A549 (cell line): ENCODE data around the gene MICOS13. TPM values are rescaled to one million over a fixed set of nuclear protein-coding genes. Genes with fewer than 3 reads are reported as not detected.

Source experiments
- ATAC-seq, 2 experiments: fragments of 200-7000 bp in 1 of 2; fragments of >200 bp in 1 of 2; cut with Nextera tagmentation in 1 of 2; cut with Tn5 transposase in 1 of 2; 3 replicates each; pipeline versions ENCODE4 v1.8.0 to v1.9.1; 2018 to 2020; ENCODE audit warnings: mild to moderate bottlenecking in 1 of 2, moderate library complexity in 1 of 2
- CTCF ChIA-PET: fragments of 300-600 bp; sonication (Branson Sonifier 250); formaldehyde crosslinking; extraction: SDS; loops from one replicate; lab custom pipeline; 2021; ENCODE audit warnings: antibody characterized with exemption, inconsistent platforms; lab: Yijun Ruan, JAX
- POLR2A ChIA-PET: fragments of 350-600 bp; formaldehyde crosslinking; extraction: SDS; loops from one replicate; lab custom pipeline; 2021; ENCODE audit warnings: antibody characterized with exemption, inconsistent platforms; lab: Yijun Ruan, JAX
- DNase-seq, 2 experiments: peaks; one replicate each; pipeline versions ENCODE4 v3.0.0 to v3.0.0-alpha.2; 2011 to 2016; ENCODE audit warnings: low read depth in 1 of 2, low spot score in 1 of 2
- FAIRE-seq: peaks from 2 replicates; lab custom pipeline; 2011; peaks lifted over from hg19 to GRCh38; lab: Jason Lieb, UNC
- H3K27ac ChIP-seq, 2 experiments: fragments of >200 bp; sonication (Bioruptor Twin); formaldehyde crosslinking; 3 replicates each; pipeline ENCODE4 v1.5.1; 2016 to 2017
- H3K4me1 ChIP-seq: fragments of >200 bp; sonication (Bioruptor Twin); formaldehyde crosslinking; 3 replicates; pipeline ENCODE4 v1.6.1; 2016
- H3K4me2 ChIP-seq: fragments of >200 bp; sonication (Bioruptor Twin); formaldehyde crosslinking; 3 replicates; pipeline ENCODE4 v1.6.1; 2016
- H3K4me3 ChIP-seq: fragments of >200 bp; sonication (Bioruptor Twin); formaldehyde crosslinking; 3 replicates; pipeline ENCODE4 v1.5.1; 2016
- H3K9me3 ChIP-seq: fragments of >200 bp; sonication (Bioruptor Twin); formaldehyde crosslinking; 3 replicates; pipeline ENCODE4 v1.6.1; 2016
- CBX2 ChIP-seq: fragments of 200-600 bp; sonication (generic); IDR thresholded peaks from 2 replicates; pipeline ENCODE4 v1.6.1; 2016; ENCODE audit warnings: low read depth, mild to moderate bottlenecking, borderline replicate concordance
- CHD2 ChIP-seq: fragments of 150-350 bp; IDR thresholded peaks from 2 replicates; pipeline ENCODE4 v1.6.1; 2014; ENCODE audit warnings: low read length; ENCODE audit not compliant: partially characterized antibody
- EHMT2 ChIP-seq: fragments of 200-600 bp; sonication (generic); IDR thresholded peaks from 2 replicates; pipeline ENCODE4 v1.6.1; 2016; ENCODE audit warnings: antibody characterized with exemption, low read depth, mild to moderate bottlenecking, moderate library complexity
- FOXS1 ChIP-seq: fragments of 250-450 bp; sonication (Bioruptor Pico); IDR thresholded peaks from 2 replicates; pipeline ENCODE4 v1.5.0; 2020; ENCODE audit warnings: mild to moderate bottlenecking, moderate library complexity
- GATA3 ChIP-seq: IDR thresholded peaks from 2 replicates; pipeline ENCODE4 v1.6.1; 2012; ENCODE audit warnings: borderline replicate concordance
- HDAC2 ChIP-seq: fragments of 200-600 bp; sonication (generic); IDR thresholded peaks from 2 replicates; pipeline ENCODE4 v1.6.1; 2016
- HES2 ChIP-seq: fragments of >200 bp; sonication (Bioruptor Twin); formaldehyde crosslinking; IDR thresholded peaks from 2 replicates; pipeline ENCODE4 v1.6.1; 2016
- HOXB5 ChIP-seq: fragments of 250-450 bp; sonication (Bioruptor Pico); IDR thresholded peaks from 2 replicates; pipeline ENCODE4 v1.5.0; 2020; ENCODE audit warnings: mild to moderate bottlenecking, moderate library complexity
- JUN ChIP-seq, 2 experiments: fragments of >200 bp; sonication (Bioruptor Twin); formaldehyde crosslinking; IDR thresholded peaks; 2 replicates in 1 of 2; 3 replicates in 1 of 2; pipeline ENCODE4 v1.6.1; 2016 to 2017
- MYC ChIP-seq: IDR thresholded peaks from 2 replicates; pipeline ENCODE4 v1.6.1; 2012; ENCODE audit warnings: mild to moderate bottlenecking, inconsistent platforms, low read length, improper control_type of control experiment, borderline replicate concordance
- POLR2A ChIP-seq: IDR thresholded peaks from 2 replicates; pipeline ENCODE4 v1.6.1; 2012; ENCODE audit warnings: mild to moderate bottlenecking, low read length
- POLR2AphosphoS2 ChIP-seq: conservative IDR thresholded peaks from 2 replicates; pipeline ENCODE4 v1.6.1; 2012; ENCODE audit warnings: low read length, improper control_type of control experiment, inconsistent platforms
- RNF2 ChIP-seq: fragments of 200-600 bp; sonication (generic); IDR thresholded peaks from 2 replicates; pipeline ENCODE4 v1.6.1; 2016; ENCODE audit warnings: low read depth, mild to moderate bottlenecking, antibody characterized with exemption, moderate library complexity, borderline replicate concordance
- SMC3 ChIP-seq: fragments of >200 bp; sonication (Bioruptor Twin); formaldehyde crosslinking; IDR thresholded peaks from 3 replicates; pipeline ENCODE4 v1.6.1; 2018; ENCODE audit warnings: inconsistent platforms
- ZC3H11A ChIP-seq: fragments of 450-650 bp; IDR thresholded peaks from 2 replicates; pipeline ENCODE4 v1.6.1; 2014; ENCODE audit warnings: antibody characterized with exemption, mild to moderate bottlenecking
- ZFP36 ChIP-seq: fragments of 450-650 bp; IDR thresholded peaks from 2 replicates; pipeline ENCODE4 v1.6.1; 2014; ENCODE audit warnings: borderline replicate concordance; ENCODE audit not compliant: partially characterized antibody
- ZNF302 ChIP-seq: fragments of 250-450 bp; sonication (Bioruptor Pico); IDR thresholded peaks from 2 replicates; pipeline ENCODE4 v1.9.0; 2021; ENCODE audit warnings: inconsistent platforms, mild to moderate bottlenecking, moderate library complexity
- WGBS: methylation state at CpG from one replicate; pipeline ENCODE4 v1.1.6; 2017; ENCODE audit errors: missing lambda C conversion rate; 5-methylcytosine and 5-hydroxymethylcytosine counted together
- polyA plus RNA-seq, 4 experiments: library from polyadenylated mRNA; depleted of rRNA in 3 of 4; stranded (reverse); fragments of >200 nt; fragmentation: RNase III in 1 of 4; extraction: RNeasy Plus Mini Kit Qiagen cat#74134 plus additional on column Dnase treatment in 1 of 4; gene quantifications; 2 replicates in 3 of 4; 3 replicates in 1 of 4; pipeline ENCODE4 v1.2.3, GENCODE V29; 2011 to 2017
- TF ChIP-seq, protein P1 (sequence below): IDR thresholded peaks from 2 replicates; pipeline ENCODE4 v1.6.1; 2012
- TF ChIP-seq, protein P2 (sequence below): IDR thresholded peaks from 2 replicates; pipeline ENCODE4 v1.6.1; 2012
- TF ChIP-seq, protein P3 (sequence below): fragments of >200 bp; sonication (Bioruptor Twin); formaldehyde crosslinking; IDR thresholded peaks from 3 replicates; pipeline ENCODE4 v1.6.1; 2016

Gene MICOS13
- polyA plus RNA-seq, 2 of the 4 experiments (the other 2 are of a cell fraction), result 20.5 to 48.8 TPM

GRCh38 chr19:5692723-5693194 is 12.4 kb upstream of the MICOS13 start:
- 40% methylated on average over 1 of the region's 7 CpGs for WGBS
- H3K4me3 ChIP-seq, result peak overlapping the region; percentile 92; the same call in 1 of the 3 replicates
- peak overlapping the region; percentile 88; the same call in 2 of the 3 replicates for H3K4me2 ChIP-seq
- TF ChIP-seq JUN (IDR thresholded peaks at IDR 0.05) (peak in 1 of 2 experiments; percentile 17; a peak in 1 of 5 replicates), HES2 (no peak)
- POLR2A ChIA-PET, result no interaction called here
- CTCF ChIA-PET, result no interaction called here
- H3K27ac ChIP-seq, result no peak overlapping the region
- ATAC-seq (peak; percentile 1 to 2; a peak in 1 of 6 replicates), DNase-seq (peak in 1 of 2 experiments; percentile 41), FAIRE-seq (no peak)
- H3K9me3 ChIP-seq, result no peaks in the 10 kb centered on the region
- peaks cover 13% of the 10 kb centered on the region for H3K4me1 ChIP-seq

- ChIA-PET CTCF (interaction anchor here (1.2 kb wide), 2 partner anchors 16 to 644 kb away, joined by 3 to 4 read pairs; no protein-coding TSS in a partner anchor), POLR2A (interaction anchor here (0.6 to 3.0 kb wide), 4 partner anchors 28 to 212 kb away, joined by 3 to 45 read pairs (median 5); partner anchors contain the start of genes CATSPERD, LONP1 and VMAC)
- ATAC-seq, result 0 out of 6 replicates have a peak, but pooled peaks of 1 of the 2 experiments have one; percentile 3
- peak overlapping the region; percentile 88 for H3K4me2 ChIP-seq
- DNase-seq, result no peak
- TF ChIP-seq CHD2 (no peak), GATA3 (no peak)
- TF ChIP-seq, protein P1, sequence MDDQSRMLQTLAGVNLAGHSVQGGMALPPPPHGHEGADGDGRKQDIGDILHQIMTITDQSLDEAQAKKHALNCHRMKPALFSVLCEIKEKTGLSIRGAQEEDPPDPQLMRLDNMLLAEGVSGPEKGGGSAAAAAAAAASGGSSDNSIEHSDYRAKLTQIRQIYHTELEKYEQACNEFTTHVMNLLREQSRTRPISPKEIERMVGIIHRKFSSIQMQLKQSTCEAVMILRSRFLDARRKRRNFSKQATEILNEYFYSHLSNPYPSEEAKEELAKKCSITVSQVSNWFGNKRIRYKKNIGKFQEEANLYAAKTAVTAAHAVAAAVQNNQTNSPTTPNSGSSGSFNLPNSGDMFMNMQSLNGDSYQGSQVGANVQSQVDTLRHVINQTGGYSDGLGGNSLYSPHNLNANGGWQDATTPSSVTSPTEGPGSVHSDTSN, result peak; percentile 15; the same call in 1 of the 2 replicates
- peak overlapping the region; percentile 92 for H3K4me3 ChIP-seq
- no peaks in the 10 kb centered on the region for H3K9me3 ChIP-seq
- peaks cover 13% of the 10 kb centered on the region for H3K4me1 ChIP-seq
- H3K27ac ChIP-seq, result peak overlapping the region; percentile 93 to 97; a peak in 4 of 6 replicates
- no peak for FAIRE-seq
- 89% methylated on average over 11 of the region's 42 CpGs for WGBS
These were observed 11.8 kb upstream of the MICOS13 start for GRCh38 chr19:5691822-5692722.

- no peaks in the 10 kb centered on the region for H3K9me3 ChIP-seq
- ChIA-PET POLR2A (interaction anchor here (0.6 to 3.0 kb wide), 5 partner anchors 28 to 213 kb away, joined by 3 to 45 read pairs (median 6); partner anchors contain the start of genes CATSPERD, LONP1, SAFB and SAFB2), CTCF (interaction anchor here (0.7 to 1.6 kb wide), 6 partner anchors 10 to 643 kb away, joined by 3 to 4 read pairs (median 4); no protein-coding TSS in a partner anchor)
- FAIRE-seq (no peak), ATAC-seq (no peak), DNase-seq (peak in 1 of 2 experiments; percentile 48)
- H3K4me1 ChIP-seq, result peaks cover 13% of the 10 kb centered on the region
- WGBS, result 9% methylated on average over 19 of the region's 54 CpGs
- H3K4me3 ChIP-seq, result peak overlapping the region; percentile 92
- H3K4me2 ChIP-seq, result peak overlapping the region; percentile 88
- TF ChIP-seq JUN (IDR thresholded peaks at IDR 0.05) (peak; percentile 50 to 67; a peak in 4 of 5 replicates), ZC3H11A (no peak)
- peak overlapping the region; percentile 93 to 97 for H3K27ac ChIP-seq
These were observed 10.9 kb upstream of the MICOS13 start for GRCh38 chr19:5690955-5691821.

- peak within 1 kb of the TSS; percentile 88 for H3K4me2 ChIP-seq
- H3K9me3 ChIP-seq, result no peaks in the 10 kb centered on the region
- FAIRE-seq, result no peak
- peaks cover 13% of the 10 kb centered on the region for H3K4me1 ChIP-seq
- peak; percentile 84 to 96 for DNase-seq
- WGBS, result 2% methylated on average over 15 of the region's 73 CpGs
- ChIA-PET POLR2A (interaction anchor here (0.6 to 3.0 kb wide), 10 partner anchors 8 to 214 kb away, joined by 3 to 45 read pairs (median 5); partner anchors contain the start of genes CATSPERD, LONP1, NDUFA11 and SAFB), CTCF (interaction anchor here (0.6 to 2.3 kb wide), 21 partner anchors 9 to 642 kb away, joined by 3 to 14 read pairs (median 4); partner anchors contain the start of gene LONP1)
- H3K27ac ChIP-seq, result peak within 1 kb of the TSS; percentile 93 to 97
- ATAC-seq, result peak; percentile 16 to 64
- peak within 1 kb of the TSS; percentile 92 for H3K4me3 ChIP-seq
- peak; percentile 94 for TF ChIP-seq POLR2A
- no peak for TF ChIP-seq SMC3
- TF ChIP-seq, protein P2, sequence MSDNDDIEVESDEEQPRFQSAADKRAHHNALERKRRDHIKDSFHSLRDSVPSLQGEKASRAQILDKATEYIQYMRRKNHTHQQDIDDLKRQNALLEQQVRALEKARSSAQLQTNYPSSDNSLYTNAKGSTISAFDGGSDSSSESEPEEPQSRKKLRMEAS, result peak; percentile 92
- TF ChIP-seq POLR2AphosphoS2, result no peak
- TF ChIP-seq FOXS1 (CRISPR knock-in tag), result no peak
- TF ChIP-seq EHMT2, result no peak
- no peak; the same call in 1 of the 2 replicates for TF ChIP-seq GATA3
- no peak for TF ChIP-seq CBX2
- TF ChIP-seq ZFP36, result no peak
- TF ChIP-seq JUN (IDR thresholded peaks at IDR 0.05), result peak; percentile 81 to 97; a peak in 4 of 5 replicates
- TF ChIP-seq, protein P3, sequence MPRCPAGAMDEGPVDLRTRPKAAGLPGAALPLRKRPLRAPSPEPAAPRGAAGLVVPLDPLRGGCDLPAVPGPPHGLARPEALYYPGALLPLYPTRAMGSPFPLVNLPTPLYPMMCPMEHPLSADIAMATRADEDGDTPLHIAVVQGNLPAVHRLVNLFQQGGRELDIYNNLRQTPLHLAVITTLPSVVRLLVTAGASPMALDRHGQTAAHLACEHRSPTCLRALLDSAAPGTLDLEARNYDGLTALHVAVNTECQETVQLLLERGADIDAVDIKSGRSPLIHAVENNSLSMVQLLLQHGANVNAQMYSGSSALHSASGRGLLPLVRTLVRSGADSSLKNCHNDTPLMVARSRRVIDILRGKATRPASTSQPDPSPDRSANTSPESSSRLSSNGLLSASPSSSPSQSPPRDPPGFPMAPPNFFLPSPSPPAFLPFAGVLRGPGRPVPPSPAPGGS, result peak; percentile 98
- TF ChIP-seq HOXB5, result no peak
- TF ChIP-seq MYC, result peak; percentile 93
- no peak for TF ChIP-seq RNF2
- no peak for TF ChIP-seq ZNF302 (CRISPR knock-in tag)
- TF ChIP-seq HDAC2, result no peak
These were observed 10.0 kb upstream of the MICOS13 start, which contains the start of gene RPL36 for GRCh38 chr19:5690125-5690954. TSS of gene RPL36 (plus strand) at chr19:5690295. CDS start at chr19:5690508, 213 bp downstream.
